HG02973 (cell line): ENCODE data around the gene PKP4.

Source experiments
- ATAC-seq: cut with Tn5 transposase; IDR thresholded peaks from one replicate; pipeline ENCODE4 v1.9.1; 2021; ENCODE audit warnings: moderate library complexity; ENCODE audit not compliant: unreplicated experiment

The PKP4 gene

GRCh38 chr2:158714420-158714819 lies 257.7 kb downstream of the PKP4 start:
- no peak for ATAC-seq

GRCh38 chr2:158715357-158715756 lies 258.6 kb downstream of the PKP4 start:
- ATAC-seq, result no peak

- no peak for ATAC-seq
These were observed 259.5 kb downstream of the PKP4 start for GRCh38 chr2:158716121-158716791.

- ATAC-seq, result no peak
These were observed 260.2 kb downstream of the PKP4 start for GRCh38 chr2:158716921-158717320.

DNA sequence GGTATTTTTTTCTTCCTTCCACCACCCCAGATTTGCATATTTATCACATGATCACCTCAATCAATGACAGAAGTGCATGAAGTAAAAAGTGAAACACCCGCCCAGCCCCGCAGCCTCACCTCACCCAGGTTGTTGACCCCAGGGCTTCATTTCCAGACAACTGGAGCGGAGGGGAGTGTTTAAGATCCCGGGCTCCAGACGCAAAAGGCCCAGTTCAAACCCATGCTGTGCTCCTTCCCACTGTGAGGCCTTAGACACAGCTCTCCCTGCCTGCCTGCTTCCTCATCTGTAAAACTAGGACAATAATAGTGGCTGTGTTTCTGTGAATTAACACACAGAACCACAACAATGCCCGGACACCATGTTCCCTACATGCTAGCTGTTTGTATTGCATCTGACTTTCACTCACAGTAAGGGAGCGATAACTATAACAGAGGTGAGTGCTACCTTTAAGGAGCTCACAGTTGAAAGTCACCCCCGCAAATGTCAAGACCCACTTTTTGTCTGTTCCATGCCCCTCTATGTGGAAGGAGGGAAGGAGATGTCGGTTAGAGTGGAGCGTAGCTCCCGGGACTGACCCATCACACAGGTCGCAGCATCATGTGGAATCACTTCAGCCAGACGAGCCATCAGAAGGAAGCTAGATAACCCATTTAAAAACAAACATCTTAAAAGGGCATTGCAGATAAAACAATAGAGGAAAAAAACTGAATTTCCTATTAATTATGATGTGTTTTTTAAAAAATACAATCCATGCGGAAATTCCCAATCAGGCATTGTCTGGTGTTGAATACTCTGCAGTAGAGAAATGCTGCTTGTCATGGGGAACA lies 260.8 kb downstream of the PKP4 start:
- ATAC-seq, result no peak

GRCh38 chr2:158718196-158718585 lies 261.4 kb downstream of the PKP4 start:
- no peak for ATAC-seq

GRCh38 chr2:158718851-158719250 lies 262.1 kb downstream of the PKP4 start:
- ATAC-seq, result no peak

- ATAC-seq, result no peak
These were observed 262.7 kb downstream of the PKP4 start for GRCh38 chr2:158719403-158719802.

DNA sequence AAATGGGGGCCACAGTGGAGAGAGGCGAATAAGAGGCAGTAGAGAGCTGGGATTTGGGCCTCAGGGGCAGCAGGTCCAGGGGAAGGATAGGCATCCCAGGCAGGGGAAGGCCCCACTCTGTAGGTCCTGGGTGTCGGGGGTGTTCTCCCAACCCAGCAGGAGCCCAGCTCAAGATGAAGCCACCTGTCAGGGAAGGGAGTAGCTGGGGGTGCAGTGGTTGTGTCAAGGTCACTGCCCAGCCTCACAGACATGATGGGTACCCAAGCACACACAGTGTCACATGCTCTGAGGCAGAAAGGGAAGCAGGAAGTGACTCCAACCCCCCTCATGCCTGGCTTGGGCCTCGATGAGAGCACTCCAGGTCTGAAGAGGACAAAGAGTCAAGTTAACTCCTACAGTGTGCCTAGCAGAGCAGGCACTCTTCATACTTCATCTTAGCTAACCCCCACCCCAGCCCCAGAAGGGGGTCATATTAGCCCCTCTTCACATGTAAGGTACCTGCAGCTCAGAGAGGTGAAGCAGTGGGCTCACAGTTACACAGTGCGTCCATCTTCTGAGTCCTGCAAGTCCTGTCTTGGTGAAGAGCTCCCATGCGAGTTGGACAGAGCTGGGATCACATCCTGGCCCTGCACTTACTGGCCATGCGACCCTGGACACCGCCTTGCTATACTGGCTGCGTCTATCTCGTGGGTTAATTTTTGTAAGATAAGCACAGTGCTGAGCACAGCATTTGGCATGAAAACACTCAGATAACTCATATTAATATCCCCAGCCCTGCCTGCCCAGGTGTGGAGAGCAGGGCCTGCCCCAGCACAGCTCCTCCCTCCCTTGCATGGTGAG lies 265.7 kb downstream of the PKP4 start:
- ATAC-seq, result no peak

GRCh38 chr2:158723181-158723838 lies 266.6 kb downstream of the PKP4 start:
- no peak for ATAC-seq

DNA sequence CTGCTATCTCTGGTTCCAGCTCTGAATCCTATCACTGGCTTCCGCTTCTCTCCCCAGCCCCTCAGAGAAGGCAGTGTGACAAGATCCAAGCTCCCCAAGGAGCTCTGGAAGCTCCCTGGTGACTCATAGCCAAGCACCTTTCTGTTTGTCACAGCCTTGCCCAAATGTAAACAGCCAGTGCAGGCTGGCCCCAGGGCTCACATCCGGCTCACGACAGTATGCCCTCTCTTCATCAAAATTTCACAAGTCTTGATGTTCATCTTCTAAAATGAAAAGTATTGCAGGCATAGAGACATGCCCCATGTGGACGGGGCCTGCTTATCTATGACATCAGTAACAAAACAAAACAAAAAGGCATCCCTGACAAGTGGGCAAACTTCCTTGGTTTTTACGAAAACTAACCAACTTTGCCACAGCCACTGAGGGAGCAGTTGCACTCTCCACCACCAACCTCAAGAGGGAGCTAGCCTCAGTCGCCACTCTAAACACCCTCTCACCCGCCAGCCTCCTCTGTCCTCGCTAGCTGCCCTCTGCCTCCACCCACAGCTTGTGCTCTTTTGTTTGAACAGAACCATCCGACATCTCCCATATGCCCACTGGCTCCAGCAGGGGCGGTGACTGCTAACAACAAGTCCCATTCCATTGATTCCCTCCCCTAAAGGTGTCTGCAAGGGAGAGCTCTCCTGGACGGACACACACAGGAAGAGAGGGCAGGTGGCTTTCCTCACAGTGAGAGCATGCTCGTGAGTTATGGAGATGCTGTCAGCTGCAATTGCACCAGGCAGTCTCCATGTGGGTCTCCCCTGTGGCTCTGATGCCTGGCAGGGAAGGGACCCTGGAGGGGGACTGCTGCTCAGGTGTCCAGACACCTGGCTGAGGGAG lies 267.4 kb downstream of the PKP4 start:
- no peak for ATAC-seq

DNA sequence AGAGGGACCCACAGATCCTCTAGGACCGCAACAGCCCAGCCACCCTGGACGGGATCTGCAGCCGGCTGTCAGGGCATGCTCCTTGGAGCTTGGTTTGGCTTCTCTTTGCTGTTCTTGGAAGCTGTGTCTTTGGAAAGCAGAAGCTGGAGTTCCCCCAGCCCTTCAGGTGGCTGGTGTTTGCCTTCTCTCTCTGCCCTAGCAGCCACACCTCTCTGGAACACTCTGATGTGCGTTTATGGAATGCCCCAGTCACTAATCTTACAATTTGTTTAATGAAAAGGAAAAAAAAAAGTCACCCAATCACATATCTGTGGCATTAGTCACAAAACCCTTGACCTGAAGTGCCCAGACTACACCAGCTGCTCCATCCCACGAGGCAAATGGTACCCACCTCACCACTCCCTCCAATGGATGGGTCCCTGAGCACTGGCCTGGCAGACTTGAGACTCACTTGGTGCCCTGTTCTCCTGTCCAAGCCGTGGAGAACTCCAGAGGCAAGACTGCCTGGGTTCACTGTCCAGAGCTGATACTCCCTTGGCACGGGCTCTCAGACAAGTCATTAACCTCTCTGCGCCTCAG lies 268.1 kb downstream of the PKP4 start:
- ATAC-seq, result no peak

- ATAC-seq, result no peak
These were observed 268.7 kb downstream of the PKP4 start for GRCh38 chr2:158725441-158725891.

- no peak for ATAC-seq
These were observed 270.3 kb downstream of the PKP4 start for GRCh38 chr2:158726911-158727592.

GRCh38 chr2:158728422-158728821 lies 271.7 kb downstream of the PKP4 start:
- no peak for ATAC-seq

DNA sequence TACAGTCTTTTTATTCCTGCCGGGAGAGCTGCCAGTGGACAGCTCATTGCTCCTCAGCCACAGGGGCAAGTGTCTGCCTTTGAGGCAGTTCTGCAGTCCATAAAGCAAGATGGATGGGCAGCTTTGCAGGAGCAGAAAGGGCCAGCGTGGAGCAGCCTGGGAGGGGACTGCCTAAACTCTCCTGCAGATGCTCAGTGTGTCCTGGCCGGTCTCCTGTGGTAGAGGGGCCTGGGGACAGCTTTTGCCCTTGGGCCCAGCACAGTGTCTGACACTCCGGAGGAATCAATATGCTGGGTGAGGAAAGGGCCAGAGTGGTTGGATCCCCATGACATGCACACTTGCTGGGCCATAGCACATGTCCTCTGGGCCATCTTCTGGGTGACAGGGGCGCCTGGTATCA lies 272.7 kb downstream of the PKP4 start:
- ATAC-seq, result no peak

DNA sequence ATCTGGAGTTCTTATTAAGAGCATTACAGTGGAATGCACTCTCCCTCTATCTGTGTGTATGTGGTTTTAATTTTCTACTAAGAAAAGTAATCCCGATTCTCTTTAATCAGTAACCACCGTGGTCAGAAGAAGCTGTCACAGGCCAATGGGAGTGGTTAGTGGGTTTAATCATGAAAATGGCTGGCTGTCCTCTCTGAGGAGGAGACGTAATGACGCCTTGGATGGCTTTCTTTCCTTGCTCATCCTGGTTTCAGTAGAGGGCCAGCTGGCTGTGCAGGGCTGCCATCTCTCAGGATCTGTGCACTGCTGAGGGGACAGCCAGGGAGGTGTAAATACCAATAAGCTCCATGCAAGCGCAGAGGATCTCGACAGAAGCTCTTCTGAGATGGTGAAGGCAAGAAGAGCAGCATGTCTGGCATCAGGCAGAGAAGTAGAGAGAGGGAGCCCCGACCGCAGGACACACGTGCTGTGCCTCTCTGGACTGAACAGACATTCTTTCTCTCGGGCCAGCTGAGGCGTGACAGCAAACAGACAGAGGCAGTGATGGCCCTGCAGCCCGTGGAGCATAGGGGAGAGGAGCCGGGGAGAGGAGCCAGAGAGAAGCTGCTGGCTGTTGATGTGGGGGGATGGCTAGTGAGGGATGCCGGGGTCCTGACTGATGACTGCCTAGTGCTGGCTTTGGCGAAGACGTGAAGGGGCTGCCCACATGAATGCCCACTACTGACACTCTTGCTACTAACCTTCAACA lies 273.3 kb downstream of the PKP4 start:
- no peak for ATAC-seq

DNA sequence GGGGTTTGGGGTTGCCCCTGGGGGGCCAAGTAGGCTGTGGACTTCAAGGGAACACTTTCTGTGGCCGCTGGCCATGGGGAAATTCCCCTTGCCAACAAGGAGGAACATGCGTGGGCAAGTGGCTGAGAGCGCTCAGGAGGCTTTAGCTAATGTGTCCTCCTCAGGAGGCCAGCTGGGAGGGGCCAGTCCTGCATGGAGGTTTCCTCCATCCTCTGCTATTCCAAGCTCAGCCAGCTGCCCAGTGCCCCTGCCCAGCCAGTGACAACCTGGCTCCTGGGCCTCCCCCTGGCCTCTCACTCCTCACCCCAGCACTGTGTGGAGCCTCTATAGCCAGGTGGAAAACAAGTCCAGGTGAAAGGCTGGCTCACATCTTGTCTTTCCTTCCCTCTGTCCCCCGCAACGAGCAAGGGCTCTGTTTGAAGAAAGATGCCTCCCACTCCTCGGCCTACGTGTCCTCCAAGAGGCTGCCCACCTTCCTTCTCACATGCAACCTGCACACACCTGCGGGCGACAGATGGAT lies 273.9 kb downstream of the PKP4 start:
- ATAC-seq, result no peak
